ENCODE measurements around the gene ABHD14A. TPM values are rescaled to one million over a fixed set of nuclear protein-coding genes. Genes with fewer than 3 reads are reported as not detected.
A peak's percentile ranks its signal among the peaks of the same experiment; 100 is the strongest.
"Not testable (repeated sequence)": the region's sequence is repeated elsewhere in the genome, so short reads cannot be mapped to it uniquely, and the experiment has no call there.

The ABHD14A gene
- 5.4 TPM for total RNA-seq (ENCODE audit: unreplicated experiment)
- long read RNA-seq, partial matches to known transcripts = 0 of 6 reads
- long read RNA-seq, other reads (novel, unspliced or antisense) = 2 of 6 reads

- TF ChIP-seq CTCF (IDR thresholded peaks at IDR 0.05; ENCODE audit: unreplicated experiment) = no peak
These were observed at the start of gene ABHD14A for GRCh38 chr3:51974963-51975851. TSS of gene ABHD14A (plus strand) at chr3:51975064. CDS start at chr3:51975136, 72 bp downstream.

GRCh38 chr3:51927061-51927977 is 47.5 kb upstream of the ABHD14A start:
- no peaks in the 10 kb centered on the region for H3K4me1 Mint-ChIP-seq (ENCODE audit: unreplicated experiment)
- H3K9me3 Mint-ChIP-seq (ENCODE audit: unreplicated experiment) = no peaks in the 10 kb centered on the region
- TF ChIP-seq CTCF (IDR thresholded peaks at IDR 0.05; ENCODE audit: unreplicated experiment) = no peak
- H3K4me3 Mint-ChIP-seq (ENCODE audit: unreplicated experiment) = no peak overlapping the region
- DNase-seq (ENCODE audit: low spot score) = no peak
- peaks cover 4% of the 10 kb centered on the region for H3K27me3 Mint-ChIP-seq (ENCODE audit: unreplicated experiment)
- H3K36me3 Mint-ChIP-seq (ENCODE audit: low read depth, unreplicated experiment) = peaks cover 10% of the 10 kb centered on the region
- no peak overlapping the region for H3K27ac Mint-ChIP-seq (ENCODE audit: unreplicated experiment)

More at GRCh38 chr3:51974963-51975851, at the start of gene ABHD14A:
- Mint-ChIP-seq H3K36me3 (ENCODE audit: low read depth, unreplicated experiment) (no peaks in the 10 kb centered on the region), H3K4me1 (ENCODE audit: unreplicated experiment) (peaks cover 22% of the 10 kb centered on the region), H3K27me3 (ENCODE audit: unreplicated experiment) (peaks cover 5% of the 10 kb centered on the region), H3K4me3 (ENCODE audit: unreplicated experiment) (peak within 1 kb of the TSS; percentile 87), H3K9me3 (ENCODE audit: unreplicated experiment) (no peaks in the 10 kb centered on the region), H3K27ac (ENCODE audit: unreplicated experiment) (peak within 1 kb of the TSS; percentile 24)
- DNase-seq (ENCODE audit: low spot score) = peak; percentile 64

GRCh38 chr3:51928438-51928837 is 46.4 kb upstream of the ABHD14A start:
- TF ChIP-seq CTCF (IDR thresholded peaks at IDR 0.05; ENCODE audit: unreplicated experiment) = no peak
- Mint-ChIP-seq H3K27ac (ENCODE audit: unreplicated experiment) (no peak overlapping the region), H3K4me3 (ENCODE audit: unreplicated experiment) (no peak overlapping the region), H3K27me3 (ENCODE audit: unreplicated experiment) (peaks cover 4% of the 10 kb centered on the region), H3K4me1 (ENCODE audit: unreplicated experiment) (no peaks in the 10 kb centered on the region), H3K9me3 (ENCODE audit: unreplicated experiment) (no peaks in the 10 kb centered on the region), H3K36me3 (ENCODE audit: low read depth, unreplicated experiment) (peaks cover 10% of the 10 kb centered on the region)
- no peak for DNase-seq (ENCODE audit: low spot score)

DNA sequence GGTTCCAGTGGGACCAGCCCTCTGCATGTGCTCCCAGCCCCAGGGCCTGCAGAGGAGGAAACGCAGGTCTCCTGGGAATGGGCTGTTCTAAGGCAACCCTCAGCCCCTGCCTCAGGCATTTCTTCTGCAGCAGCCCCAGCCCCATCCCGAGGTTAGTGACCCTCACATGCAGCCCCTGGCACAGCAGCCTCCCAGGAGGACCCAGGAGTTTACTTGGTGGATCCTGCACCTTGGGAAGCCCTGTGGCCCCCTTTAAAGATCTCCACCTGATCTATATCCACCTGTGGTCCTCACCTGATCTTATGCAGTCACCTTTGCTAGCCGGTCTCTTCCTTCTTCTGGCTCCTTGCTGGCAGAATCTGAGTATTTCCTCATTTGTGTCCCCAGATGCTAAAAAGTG is 45.9 kb upstream of the ABHD14A start:
- not testable (repeated sequence) for DNase-seq (ENCODE audit: low spot score); H3K9me3 Mint-ChIP-seq (ENCODE audit: unreplicated experiment); H3K4me3 Mint-ChIP-seq (ENCODE audit: unreplicated experiment); H3K27ac Mint-ChIP-seq (ENCODE audit: unreplicated experiment); H3K4me1 Mint-ChIP-seq (ENCODE audit: unreplicated experiment); H3K27me3 Mint-ChIP-seq (ENCODE audit: unreplicated experiment)
- H3K36me3 Mint-ChIP-seq (ENCODE audit: low read depth, unreplicated experiment) = peaks cover 15% of the 10 kb centered on the region

GRCh38 chr3:51929420-51930003 is 45.4 kb upstream of the ABHD14A start:
- Mint-ChIP-seq H3K9me3 (ENCODE audit: unreplicated experiment) (no peaks in the 10 kb centered on the region), H3K27me3 (ENCODE audit: unreplicated experiment) (peaks cover 4% of the 10 kb centered on the region), H3K27ac (ENCODE audit: unreplicated experiment) (no peak overlapping the region), H3K4me1 (ENCODE audit: unreplicated experiment) (no peaks in the 10 kb centered on the region), H3K4me3 (ENCODE audit: unreplicated experiment) (no peak overlapping the region), H3K36me3 (ENCODE audit: low read depth, unreplicated experiment) (peaks cover 19% of the 10 kb centered on the region)
- no peak for TF ChIP-seq CTCF (IDR thresholded peaks at IDR 0.05; ENCODE audit: unreplicated experiment)
- no peak for DNase-seq (ENCODE audit: low spot score)
